Stimulated activated CD8-positive, alpha-beta memory T cell treated with anti-CD3 and anti-CD28 coated beads, Interleukin-2, amount 100 ng/mL, for 1 hour (primary cell): ENCODE measurements around the gene RAB6B.

Experiments
- DNase-seq, 2 donors: peaks; one replicate each; pipeline ENCODE4 v3.0.0-alpha.2; 2020; ENCODE audit warnings: low read depth in 2 of 2

The RAB6B gene

DNA sequence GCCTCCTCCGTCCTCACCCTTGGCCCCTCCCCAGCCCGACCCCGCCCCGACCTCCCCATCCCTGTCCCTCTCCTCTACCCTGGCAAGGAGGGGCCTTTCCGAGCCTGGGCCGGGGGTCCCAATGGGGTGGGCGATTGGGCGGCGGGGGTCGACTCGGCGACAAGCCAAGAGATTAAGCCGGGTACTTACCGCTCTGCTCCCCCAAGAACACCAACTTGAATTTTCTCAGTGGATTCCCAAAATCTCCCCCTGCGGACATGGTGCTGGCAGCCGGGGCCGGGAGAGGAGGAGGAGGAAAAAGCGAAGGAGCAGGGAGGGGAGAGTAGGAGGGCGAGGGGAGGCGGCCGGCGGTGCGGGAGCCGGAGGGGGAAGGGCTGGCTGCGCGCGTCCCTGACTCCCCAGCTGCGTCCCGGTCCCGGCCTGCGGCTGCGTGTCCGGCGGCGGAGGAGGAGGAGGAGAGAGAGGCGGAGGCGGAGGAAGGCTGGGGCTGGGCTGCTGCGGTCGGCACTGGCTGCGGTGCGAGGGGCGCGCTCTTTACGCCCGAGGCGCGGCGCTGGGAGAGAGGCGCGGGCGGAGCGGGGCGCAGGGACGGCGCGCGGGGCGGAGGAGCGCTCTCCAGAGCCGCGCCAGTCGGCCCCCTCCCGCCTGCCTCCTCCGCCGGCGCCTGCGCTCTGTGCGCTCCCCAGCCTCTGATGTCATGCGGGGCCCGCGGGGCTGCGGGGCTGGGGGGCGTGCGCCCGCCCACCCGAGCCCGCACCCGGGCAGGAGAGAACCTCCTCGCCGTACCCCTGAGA is at the start of gene RAB6B:
Gene RAB6B (minus strand): TSS at position 675 of the 794 bp plus-strand sequence. CDS start 416 bp downstream, at position 259.
- DNase-seq: no peak

DNA sequence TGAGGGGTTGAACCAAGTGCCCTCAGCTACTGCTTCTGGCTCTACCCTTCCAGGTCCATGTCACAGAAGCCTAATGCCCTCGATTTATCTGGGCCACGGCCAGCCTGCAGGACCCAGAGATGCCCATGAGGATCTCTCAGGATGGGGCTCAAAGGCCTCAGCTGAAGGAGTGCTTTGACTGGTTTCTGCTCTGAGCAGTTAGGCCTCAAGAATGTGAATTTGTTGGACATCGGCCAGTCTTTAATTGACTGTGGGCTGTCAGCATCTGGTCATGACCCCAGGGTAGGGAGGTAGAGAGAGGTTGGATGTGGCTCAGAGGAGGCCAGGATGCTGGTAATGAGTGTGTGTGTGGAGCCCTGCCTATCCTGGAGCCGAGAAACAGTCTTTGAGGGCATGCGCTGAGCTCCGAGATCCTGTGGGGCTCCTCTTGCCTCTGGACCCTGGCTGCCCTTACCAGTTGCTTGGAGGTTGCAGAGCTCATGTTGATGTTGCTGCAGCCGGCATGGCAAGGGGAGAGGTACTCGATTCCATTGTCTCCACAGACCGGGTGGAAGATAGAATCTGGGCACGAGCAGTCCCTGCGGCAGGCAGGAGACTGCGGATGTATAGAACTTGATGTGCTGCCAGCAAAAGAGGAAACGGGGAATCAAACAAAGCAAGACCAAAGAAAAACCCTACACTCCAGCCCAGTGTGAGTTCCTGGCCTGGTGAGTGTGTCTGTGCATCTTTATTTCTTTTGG is 49.1 kb upstream of the RAB6B start:
- DNase-seq: no peak

DNA sequence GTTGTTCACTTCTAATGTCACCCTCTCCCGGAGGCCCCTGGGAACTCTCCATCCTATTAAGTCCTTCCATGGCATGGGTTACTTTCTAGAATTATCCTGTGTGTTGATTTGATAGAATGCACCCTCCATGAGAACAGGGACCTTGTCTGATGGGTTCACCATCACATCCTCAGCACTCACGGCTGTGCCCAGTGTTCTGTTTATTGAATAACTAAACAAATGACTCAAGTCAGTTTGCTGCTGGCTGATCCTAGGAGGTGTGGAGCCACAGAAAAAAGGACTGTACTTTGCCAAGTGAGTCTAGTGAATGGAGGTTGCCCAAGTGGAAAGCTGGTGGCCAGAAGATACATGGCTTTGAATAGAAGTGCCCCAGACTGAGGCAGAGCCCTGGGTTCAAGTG is 48.5 kb upstream of the RAB6B start:
- no peak for DNase-seq

DNA sequence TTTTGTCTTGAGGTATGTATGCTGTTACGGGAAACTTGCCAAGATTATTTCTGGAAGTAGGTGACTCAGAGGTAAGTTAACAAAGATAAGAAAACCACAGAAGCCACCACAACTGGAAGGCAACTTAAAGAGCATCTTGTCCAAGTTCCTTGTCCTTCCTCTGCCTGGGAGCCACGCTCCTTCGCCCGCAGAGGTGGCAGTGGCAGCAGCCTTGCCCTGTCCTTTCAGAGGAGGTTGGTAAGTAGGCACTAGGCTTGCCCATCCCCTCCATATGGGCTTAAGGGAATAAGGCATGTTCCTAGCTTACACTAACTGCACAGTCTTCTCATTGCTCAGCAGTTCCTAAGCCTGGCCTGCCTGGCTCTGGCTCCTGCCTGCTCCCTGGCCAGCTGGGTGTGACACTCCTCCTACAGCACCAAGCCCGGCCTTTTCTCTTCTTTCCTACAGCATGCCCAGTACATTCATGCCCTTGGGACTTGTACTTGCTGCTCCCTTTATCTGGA is 48.0 kb upstream of the RAB6B start:
- no peak for DNase-seq

DNA sequence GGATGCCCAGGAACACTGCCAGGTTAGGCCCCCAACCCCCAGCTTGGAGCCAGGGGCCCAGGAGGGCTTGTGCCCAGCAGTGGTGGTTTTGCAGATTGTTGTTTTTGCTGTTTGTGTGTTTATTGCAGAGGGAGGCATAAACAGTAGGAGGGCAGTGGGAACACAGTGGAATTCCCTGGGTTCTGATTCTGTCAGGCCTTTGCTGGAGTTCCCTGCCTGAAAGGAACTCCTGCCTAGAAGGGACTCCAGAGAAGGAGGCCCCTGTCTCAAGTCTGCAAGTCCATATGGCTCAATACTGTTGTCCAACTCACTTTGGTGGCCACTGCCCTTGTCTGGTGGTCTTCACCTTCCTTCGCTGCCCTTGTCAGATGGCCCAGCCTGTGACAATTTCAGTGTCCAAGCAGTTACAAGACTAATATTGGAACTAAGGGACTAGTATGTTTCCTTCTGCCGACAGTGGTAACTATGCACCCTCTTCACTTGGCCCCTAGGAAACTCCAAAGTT is 47.4 kb upstream of the RAB6B start:
- DNase-seq: no peak

DNA sequence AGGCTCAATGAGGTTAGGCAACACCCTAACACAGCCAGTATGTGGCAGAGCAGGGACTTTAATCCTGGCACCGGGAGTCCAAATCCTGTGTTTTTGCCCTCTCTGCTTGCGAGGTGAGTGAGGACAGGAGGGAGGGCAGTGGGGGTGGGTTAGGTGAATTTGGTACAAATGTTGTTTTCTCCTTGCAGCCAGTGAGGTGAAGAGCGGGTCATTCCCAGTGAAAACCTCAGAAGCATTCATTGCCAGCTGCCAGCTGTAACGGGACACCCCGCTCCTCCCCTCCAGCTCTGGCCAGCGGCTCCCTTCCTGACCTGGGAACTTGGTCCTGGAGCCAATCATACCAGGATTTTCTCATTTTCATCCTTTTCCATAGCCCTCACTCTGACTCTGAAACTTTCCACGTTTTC is 45.7 kb upstream of the RAB6B start:
- no peak for DNase-seq

DNA sequence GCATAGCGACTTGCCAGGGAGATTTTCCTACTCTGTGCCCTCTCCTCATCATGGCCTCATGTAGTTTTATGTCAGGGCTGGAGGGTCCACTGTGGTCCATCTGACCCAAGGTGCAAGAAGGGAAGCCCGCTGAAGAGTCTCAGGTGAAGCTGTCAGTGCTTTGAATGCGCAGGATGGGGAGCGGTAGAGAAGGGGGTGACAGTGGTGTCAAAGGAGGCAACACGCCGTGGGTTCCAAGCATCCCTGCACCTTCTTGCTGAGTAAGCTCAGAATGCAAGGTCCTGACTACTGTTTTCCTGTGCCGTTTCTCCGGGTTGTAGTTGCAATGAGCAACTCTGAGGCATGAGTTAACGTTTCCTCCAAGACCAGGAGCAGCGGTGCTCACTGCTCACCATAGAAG is 44.9 kb upstream of the RAB6B start:
- DNase-seq: no peak

DNA sequence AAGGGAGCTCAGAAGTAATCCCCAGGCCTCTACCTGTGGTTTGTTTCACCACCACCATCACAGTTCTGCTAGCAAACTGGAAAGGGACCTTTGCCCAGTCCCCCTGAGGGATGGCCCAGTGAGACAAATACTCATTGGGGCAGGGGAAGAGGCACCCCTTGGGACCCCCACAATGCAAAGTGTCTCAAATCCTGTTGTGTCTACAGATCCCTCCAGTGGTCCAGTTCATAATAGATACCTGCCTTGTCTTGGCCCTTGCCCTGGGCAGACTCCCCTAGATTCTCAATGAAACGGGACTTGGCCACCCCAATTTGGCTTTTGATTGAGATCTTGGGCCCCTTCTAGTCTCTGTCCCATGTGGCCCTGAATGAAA is 43.8 kb upstream of the RAB6B start:
- DNase-seq: no peak

DNA sequence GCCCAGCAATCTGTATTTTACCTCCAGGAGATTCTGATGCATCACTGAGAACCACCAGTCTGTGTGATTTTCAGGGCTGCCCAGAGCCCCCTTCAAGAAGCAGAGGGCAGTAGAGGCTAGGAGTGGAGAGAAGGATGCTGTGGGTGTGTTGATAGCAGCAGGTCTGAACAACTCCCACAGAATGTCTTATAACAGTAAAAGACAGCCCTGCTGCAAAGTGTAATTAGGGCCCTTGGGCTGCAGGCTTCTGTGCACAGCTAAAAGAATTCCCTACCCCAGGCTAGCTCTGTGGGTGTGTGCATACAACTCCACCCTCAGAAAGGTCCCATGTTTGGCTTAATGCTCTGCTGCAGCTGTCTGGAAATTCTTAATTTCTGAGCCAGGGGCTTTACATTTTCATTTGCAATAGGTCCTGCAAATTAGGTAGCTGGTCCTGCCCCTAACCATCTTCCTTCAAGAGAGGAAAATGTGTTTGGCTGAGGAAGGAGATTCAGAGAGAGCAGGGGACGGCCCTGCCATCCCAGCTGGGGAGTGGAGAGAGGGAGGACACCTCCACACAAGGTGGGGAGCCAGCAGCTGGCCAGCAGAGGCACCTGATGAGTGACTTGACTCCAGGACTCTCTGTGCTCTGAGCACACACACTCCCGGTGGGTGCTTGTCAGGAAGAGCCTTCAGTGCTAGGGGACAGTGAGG is 43.2 kb upstream of the RAB6B start:
- DNase-seq: no peak

DNA sequence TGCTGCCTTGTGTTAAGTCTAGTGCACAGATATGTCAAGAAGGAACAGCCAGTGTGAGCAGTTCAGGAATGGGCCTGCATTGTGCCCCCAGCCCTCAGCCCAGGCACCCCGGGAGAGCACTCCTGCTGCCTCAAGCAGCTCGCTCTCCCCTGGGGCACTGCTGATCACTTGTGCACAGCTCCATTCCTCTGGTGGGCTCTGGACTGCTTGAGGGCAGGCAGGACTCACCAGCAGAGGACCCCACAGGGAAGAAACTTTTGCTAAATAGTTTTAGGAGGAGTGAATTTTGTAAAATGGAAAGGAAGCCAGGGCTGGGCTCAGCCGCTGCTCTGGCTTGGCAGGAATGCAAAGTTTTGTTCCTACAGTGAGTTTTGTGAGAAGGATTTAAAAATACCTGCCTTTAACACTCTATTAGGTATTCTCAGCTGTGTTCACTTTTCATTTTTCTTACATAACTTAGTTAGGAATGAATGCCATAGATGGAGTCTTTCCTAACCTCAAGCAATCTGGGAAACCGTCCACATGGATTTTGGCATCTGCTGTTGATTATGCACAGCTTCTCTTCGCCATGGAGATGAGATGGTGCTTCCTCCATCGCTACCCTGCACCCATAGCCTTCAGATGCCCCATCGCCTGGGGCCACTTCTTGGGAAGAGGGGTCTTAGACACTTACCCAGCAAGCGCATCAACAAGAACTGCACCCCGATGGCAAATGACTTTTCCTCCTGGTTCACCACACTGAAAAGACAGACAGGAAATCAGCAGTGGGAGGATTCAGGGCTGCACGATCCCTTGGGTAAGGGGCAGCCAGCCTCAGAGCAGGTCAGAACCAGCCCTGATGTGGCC is 42.3 kb upstream of the RAB6B start:
- DNase-seq: no peak

DNA sequence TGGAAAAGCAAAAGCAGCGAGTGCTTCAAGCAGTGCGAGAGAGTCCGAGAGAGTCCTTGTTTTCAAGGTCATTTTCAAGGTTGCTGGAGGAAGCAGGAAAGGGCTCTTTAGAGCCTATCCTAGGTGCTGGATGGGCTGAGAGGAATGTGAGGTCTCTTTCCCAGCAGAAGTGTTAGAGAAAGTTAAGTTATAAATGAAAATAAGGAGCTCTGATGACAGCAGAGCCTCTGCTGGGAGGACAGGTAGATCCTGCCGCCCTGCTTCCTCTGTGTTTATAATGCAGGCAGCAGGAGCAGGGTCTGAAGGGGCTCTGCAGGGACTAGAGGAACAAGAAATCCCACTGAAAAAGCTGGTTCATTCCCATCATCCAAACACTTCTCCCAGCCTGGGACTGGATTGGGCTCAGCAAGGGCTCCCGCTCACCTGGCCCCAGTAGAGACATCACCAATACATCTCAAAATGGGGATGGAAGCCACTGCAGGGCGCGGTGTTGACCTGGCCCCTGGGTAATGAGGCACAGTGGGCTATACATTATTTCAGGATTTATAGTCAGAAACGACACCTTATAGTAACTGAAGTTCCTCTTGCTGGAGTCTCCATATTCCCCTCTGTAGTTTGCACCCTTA is 41.5 kb upstream of the RAB6B start:
- no peak for DNase-seq

DNA sequence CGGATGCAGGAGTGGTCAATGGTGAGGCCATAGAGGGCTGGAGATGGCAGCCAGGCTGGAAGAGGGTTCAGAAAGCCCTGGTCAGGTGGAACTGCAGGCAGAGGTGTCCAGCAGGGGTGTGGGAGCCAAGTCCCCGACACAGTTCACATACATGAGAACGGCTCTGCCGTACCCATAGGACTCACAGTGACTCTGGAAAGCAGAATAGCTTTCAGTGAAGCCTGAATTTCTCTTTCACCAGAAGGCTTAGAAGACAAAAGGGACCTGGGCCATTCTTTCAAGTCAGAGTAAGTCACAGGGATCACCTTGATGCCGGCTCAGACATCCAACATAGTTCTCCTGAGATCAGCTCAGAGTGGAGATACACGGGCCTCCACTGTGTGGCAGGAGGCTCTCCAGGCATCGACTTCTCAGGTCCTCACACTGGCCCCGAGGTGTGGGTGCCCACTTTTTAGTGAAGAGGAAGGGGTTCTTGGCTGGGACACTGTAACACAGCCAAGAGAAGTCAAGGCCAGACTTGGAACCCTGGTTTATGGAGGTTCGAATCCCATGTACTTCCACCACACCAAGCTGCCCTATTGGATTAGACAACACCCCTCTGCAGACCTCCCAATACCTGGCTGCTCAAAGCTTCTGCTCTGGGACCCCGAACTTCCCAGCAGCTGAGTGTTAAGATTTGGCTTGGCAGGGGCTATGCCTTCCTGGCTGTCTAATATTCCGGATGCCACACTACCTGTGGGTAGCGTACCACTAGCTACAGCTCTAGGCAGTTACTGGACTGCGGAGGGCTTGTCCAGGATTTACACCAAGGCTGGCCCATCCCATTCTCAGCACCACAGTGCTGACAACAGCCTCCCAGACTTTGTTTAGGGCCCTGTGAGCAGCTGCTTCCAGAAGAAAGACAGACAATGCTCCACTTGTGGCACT is 40.4 kb upstream of the RAB6B start:
- DNase-seq: no peak

DNA sequence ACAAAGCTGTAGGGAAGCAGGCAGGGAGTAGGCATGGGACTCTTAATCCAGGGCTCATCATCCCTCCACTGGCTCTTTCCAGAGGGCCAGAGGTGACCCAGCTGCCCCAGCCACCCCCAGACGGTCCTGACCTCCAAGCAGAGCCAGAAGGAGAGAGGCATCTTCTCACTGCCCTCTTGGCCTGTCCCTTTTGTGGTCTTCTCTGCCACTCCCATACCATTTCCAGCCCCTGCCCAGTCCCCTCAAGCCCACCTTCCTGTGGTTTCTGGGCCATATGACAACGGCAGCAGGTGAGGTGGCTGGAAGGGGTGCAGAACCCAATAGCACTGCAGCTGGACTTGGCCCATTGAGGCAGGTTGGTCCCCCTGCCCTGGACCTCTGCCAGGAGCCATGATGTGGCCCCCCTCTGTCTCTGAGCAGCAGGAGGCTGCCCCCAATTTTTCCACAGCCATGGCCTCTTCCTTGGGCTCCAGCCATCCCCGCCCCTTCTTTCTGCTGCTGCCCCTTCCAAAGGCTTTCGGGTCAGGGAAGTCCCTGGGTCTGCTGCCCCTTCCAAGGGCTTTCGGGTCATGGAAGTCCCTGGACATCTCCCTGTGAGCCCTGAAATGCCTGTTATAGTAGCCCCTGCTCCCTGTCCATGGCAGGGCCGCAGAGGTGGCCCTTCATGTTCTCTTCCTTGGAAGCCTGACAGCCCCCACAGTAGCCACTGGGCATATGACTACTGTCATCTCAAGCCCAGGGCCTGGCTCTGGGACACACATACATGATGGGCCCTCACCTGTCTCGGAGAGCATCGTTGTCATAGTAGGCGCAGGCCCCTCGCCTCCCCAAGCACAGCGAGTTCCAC is 39.5 kb upstream of the RAB6B start:
- no peak for DNase-seq

DNA sequence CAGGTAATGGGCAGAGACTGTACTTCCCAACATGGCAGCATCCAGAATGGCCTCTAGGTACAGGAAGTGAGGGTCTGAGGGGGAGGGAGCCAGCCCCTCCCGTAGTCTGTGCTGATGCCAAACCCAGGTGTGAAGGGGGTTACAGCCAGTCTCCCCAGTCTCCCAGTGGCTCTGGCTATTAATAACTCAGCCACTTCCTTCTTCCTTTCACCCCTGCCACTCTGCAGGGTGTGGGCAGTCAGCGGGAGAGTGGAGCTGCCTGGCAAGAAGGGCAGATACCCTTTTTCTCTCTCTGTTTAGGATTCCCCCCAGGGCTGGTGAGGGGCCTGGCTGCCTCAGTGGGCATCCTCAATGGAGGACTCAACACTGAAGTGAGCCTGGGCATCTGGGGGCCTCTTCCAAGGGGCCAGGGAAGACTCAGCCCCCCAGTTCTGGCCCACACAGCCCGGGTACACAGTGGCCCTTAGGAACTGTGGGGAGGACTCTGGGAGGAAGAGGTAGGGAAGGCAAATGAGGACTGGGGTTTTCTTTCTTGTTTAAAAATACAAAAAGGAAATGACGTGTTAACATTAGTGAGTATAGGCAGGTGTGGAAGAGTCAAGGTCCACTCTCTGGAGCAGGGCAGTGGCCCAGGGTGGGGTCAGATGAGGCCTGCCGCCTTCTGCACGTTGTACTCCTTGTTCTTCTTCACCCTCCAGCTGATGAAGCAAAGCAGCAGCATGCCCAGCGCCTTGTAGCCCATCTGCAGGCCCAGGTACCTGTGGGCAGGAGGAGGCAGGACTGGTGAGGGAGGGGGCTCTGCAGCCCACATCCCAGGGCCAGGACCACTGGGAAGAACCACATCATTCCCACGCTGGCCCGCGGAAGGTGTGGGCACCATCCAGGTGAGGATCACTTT is 38.6 kb upstream of the RAB6B start:
- no peak for DNase-seq

DNA sequence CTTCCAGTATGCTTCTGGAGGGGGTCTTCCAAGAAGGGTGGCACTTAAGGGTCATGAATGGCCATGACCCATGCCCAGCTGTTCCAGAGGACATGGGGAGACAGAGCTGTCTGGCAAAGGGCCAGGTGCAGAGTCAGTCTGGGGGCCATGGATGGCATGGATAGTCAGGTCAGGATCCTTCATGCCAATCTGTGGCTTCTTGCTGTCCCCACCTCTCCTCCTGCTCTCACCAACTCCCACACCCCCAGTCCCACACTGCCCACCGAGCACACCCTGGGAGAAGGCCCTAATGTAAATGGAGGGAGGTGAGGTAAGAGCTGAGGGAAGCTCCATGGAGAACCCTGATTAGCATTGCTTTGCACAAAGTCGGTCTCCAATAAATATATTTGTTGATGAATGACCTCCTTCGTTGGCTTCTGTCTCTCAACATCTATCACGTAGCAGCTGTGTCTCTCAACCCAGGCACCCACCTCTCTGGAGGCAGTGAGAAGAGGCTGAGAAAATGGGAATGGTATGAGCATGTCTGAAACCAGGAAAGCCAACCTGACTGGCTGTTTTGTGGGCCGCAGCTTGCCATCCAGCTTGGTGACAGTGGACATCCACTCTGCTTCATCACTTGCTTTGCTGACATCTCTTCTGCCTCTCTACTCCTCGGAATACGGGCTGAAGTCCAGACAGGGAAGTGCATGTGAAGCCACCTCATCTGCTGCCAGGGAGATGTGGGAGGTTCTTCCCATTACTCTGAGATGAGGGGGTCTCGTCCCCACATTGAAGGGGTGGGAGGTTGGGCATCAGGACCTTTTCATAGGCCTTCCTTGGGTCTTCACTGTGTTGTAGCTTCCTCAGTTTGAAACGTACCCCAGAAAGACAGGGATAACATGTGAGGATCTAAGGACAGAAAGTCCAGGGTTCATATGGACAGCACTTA is 37.7 kb upstream of the RAB6B start:
- no peak for DNase-seq

DNA sequence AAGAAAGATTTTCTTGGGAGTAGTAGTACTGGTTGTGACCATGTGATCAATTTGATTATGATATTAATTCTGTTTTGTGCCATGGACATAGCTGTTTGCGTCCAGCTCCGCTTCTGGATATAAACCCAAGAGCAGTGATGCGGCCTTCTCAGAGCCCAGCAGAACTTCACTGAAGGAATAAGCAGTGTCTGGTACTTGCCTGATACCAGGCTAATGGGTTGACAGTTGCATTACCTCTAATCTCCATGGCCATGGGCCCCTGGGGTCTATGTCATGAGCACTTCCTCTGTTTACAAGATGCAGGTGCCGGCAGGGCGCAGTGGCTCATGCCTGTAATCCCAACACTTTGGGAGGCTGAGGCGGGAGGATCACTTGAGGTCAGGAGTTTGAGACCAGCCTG is 36.3 kb upstream of the RAB6B start:
- no peak for DNase-seq

DNA sequence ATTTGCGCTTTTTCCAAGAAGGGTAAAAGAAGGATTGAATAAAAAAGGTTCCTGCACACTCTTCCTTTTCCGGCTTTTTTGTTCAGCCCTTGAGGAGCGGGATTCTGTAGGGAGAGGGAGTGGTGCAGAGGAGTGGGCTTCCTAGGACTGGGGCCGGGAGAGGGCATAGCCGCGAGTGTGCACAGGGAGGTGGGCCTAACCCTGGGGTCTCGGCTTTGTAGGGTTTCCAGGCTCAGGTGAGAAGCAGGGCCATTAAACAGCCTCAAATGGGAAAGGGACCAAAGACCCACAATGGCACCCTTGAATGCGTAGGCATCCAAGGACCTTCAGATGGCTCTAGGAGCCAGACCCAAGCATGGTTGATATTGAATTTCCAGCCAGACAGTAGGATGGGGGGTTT is 35.4 kb upstream of the RAB6B start:
- no peak for DNase-seq
